Fibroblast of gingiva (primary cell): Measurements from ENCODE around the gene TRNAU1AP.
"Not testable (repeated sequence)": the region's sequence is repeated elsewhere in the genome, so short reads cannot be mapped to it uniquely, and the experiment has no call there.

Source experiments
- DNase-seq: peaks from one replicate; pipeline ENCODE4 v3.0.0-alpha.2; 2011; ENCODE audit warnings: low read depth

The TRNAU1AP gene

GRCh38 chr1:28552758-28553663 is at the start of gene TRNAU1AP:
TSS of gene TRNAU1AP (plus strand) at chr1:28553085. CDS start at chr1:28553111, 26 bp downstream.
- DNase-seq, result peak; percentile 95

- no peak for DNase-seq
Observed at GRCh38 chr1:28503117-28503516, 49.8 kb upstream of the TRNAU1AP start.

- DNase-seq, result peak; percentile 98
Observed at GRCh38 chr1:28505406-28506187, 47.3 kb upstream of the TRNAU1AP start, which contains the start of gene RCC1. TSS of gene RCC1 (plus strand) at chr1:28506043. CDS start at chr1:28529867, 23,824 bp downstream.

GRCh38 chr1:28506907-28507246 is 46.0 kb upstream of the TRNAU1AP start:
- DNase-seq, result no peak

- DNase-seq, result no peak
Observed at GRCh38 chr1:28507247-28507645, 45.6 kb upstream of the TRNAU1AP start.

GRCh38 chr1:28507646-28508434 is 45.0 kb upstream of the TRNAU1AP start:
- DNase-seq, result no peak

- DNase-seq, result no peak
Observed at GRCh38 chr1:28508435-28508754, 44.5 kb upstream of the TRNAU1AP start.

GRCh38 chr1:28509705-28510272 is 43.1 kb upstream of the TRNAU1AP start:
- peak; percentile 24 for DNase-seq

GRCh38 chr1:28510273-28510969 is 42.5 kb upstream of the TRNAU1AP start:
- DNase-seq, result peak; percentile 22

- DNase-seq, result peak; percentile 24
Observed at GRCh38 chr1:28510970-28511440, 41.9 kb upstream of the TRNAU1AP start.

GRCh38 chr1:28512058-28512611 is 40.8 kb upstream of the TRNAU1AP start:
- DNase-seq, result peak; percentile 28

- DNase-seq, result not testable (repeated sequence)
Observed at GRCh38 chr1:28514445-28514933, 38.4 kb upstream of the TRNAU1AP start.

- no peak for DNase-seq
Observed at GRCh38 chr1:28516518-28516956, 36.3 kb upstream of the TRNAU1AP start.

GRCh38 chr1:28517649-28517999 is 35.3 kb upstream of the TRNAU1AP start:
- no peak for DNase-seq

GRCh38 chr1:28518000-28518744 is 34.7 kb upstream of the TRNAU1AP start:
- DNase-seq, result peak; percentile 80

- DNase-seq, result no peak
Observed at GRCh38 chr1:28518745-28519341, 34.0 kb upstream of the TRNAU1AP start.

GRCh38 chr1:28519946-28520725 is 32.7 kb upstream of the TRNAU1AP start:
- DNase-seq, result no peak

GRCh38 chr1:28520796-28521195 is 32.1 kb upstream of the TRNAU1AP start:
- not testable (repeated sequence) for DNase-seq
